Measurements from ENCODE around the gene WBP1.

WBP1 gene

DNA sequence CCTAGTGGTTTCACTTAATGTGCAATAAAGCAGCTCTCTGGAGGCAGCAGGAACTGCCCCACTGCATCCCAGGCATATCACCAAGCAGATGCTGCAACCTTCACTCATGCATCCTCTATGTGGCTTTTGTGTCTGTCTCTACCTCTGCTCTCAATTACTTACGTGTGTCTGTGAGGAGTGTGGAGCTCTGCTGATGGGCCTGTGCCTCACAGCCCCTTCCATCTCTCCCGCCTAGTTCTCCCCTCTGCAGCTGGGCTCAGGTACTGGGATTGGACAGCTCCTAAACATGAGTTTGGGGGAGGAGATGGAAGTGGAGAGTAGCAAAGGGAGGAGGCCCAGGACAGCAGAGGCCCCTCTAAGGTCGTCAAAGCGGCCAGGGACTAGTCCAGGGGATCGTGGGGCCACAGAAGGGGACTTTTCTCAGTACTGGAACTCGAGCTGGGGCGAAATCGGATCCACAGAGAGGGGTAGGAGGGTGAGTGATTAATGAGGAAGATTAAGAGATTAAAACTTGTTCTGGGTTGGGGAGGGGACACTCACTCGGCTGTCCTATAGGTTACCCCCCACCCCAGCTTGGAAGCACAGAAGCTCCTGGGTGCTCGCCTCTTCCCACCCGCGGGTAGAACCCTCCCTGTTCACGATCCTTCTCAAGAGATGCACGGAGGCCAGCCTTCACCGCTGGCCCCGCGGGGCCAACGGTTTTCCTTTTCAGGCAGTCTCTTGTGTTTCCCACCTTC lies 43.3 kb downstream of the WBP1 start:
- in situ Hi-C loops (cut with MboI; ENCODE audit: low sequenced_read_pairs): no loop called here

DNA sequence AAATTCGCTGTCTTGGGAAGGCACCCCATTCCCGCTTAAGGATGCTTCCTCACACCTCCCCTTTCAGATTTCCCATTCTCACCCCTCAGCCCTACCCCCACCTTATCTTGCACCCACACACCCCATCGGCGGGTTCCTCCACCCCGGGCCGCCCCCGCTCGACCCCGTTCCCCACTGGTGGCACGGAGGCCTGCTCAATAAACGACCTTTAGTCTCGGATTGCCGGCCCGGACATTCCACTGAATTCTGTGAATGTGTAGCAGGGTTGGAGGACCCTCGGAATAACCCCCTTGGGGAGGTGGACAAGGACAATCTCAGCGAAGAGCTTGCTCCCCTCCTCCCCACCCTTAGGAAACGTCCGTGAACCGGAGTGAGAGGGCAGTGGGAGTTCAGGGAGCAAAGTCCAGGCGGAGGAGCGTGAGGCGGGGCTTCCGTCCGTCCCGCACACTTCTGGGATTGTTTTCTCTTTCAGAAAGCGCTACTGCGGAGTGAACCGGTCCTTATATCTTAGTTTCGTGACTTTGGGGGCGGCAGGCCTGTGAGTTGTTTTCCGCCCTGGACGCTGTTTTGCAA lies 44.0 kb downstream of the WBP1 start:
- in situ Hi-C loops (cut with MboI; ENCODE audit: low sequenced_read_pairs): no loop called here

DNA sequence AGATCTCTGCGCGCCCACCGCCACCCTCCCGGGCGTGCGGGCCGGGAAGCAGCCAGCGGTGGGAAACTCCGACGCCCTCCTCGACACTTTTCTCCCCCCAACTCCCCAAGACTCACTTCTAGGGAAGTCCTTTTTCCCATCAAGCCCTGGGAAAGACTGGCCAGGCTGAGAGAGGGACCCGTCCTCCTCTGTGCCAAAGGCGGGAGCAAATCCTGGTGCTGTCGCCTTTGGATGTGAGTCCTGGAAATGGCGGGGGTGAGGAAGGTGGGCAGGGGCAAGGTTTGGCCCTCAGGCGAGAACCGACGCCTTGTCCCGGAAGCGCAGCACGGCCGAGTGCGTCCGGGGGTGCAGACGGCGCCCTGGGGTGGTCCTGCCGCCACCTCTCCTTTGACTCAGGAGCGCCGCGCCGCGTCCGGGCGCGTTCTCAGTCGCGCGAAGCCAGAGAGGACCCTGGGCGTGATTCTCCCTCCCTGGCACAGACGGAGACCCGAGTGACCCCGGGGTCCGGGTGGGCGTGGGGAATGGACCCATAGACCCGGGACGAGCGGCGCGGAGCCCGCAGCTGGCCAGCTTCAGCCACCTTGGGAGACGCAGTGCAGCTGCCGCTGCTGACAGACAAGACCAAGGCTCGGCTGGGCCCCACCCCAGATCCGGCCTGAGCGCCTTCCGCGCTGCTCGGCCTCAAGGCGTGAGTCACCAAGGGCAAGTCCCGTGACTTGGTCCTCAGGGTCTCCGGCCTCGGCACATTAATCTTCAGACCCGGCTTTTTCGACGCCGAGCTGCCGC lies 44.7 kb downstream of the WBP1 start:
- in situ Hi-C loops (cut with MboI; ENCODE audit: low sequenced_read_pairs): no loop called here

DNA sequence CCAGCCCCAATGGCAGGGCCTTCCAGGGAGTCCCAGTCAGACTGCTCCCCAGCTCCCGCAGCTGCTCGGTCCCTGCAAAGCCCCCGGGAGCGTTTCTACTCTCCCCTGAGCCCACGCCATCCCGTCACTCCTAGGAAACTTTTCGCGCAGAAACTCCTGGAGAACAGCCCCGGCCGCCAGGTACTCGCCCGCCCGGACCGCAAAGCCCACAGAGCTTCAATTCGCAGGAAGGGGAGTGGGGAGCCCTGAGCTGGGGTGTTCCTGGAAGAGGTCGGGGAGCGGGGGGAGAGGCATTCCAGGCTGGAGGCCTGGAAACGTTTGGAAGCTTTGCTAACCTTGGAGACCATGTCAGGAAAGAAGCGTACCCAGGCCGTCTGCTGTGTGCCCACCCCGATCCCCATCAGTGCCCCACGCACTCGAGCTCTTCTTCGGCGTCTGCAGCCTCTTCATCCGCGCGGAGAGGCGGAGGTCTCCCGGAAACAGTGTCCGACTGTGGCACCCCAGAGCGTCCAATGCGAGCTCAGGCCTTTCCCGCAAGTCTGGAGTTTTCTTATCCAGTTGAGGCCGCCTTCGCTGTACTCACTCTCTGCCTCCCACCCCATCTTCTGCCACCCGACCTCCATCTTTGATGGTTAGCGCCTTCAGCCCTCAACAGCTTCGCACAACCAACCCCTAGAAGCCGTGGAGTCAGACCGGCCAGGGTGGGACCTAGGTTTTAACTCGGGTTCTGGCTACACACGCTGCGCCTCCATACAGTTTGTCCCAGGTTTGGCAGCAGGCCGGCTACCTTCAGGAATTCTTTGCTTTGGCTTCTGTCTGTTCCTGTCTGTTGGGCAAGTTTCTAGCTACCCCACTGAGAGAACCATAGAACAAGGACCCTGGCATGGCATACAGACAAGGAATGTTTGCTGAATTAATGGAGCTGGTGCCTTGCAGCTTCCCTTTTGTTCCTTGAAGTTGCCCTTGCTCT lies 45.6 kb downstream of the WBP1 start:
- in situ Hi-C loops (cut with MboI; ENCODE audit: low sequenced_read_pairs): no loop called here

DNA sequence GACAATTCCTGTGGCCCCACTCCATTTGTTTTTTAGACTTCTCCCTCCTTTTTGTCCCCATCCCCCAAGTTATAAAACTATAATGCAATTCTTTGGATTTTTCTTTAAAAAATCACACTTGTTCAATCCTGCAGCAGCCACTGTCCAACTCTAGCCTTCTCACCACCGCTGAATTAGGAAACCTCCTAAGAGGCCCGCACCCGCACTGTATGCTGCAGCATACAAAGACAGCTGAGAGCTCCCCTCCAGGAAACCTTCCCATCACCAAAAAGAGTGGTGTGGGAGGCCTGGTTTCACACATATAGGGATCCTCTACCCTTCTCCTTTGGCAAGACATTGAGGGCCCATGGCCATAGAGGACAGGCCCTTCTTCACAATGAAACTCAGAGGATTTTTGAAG lies 46.4 kb downstream of the WBP1 start:
- in situ Hi-C loops (cut with MboI; ENCODE audit: low sequenced_read_pairs): no loop called here

DNA sequence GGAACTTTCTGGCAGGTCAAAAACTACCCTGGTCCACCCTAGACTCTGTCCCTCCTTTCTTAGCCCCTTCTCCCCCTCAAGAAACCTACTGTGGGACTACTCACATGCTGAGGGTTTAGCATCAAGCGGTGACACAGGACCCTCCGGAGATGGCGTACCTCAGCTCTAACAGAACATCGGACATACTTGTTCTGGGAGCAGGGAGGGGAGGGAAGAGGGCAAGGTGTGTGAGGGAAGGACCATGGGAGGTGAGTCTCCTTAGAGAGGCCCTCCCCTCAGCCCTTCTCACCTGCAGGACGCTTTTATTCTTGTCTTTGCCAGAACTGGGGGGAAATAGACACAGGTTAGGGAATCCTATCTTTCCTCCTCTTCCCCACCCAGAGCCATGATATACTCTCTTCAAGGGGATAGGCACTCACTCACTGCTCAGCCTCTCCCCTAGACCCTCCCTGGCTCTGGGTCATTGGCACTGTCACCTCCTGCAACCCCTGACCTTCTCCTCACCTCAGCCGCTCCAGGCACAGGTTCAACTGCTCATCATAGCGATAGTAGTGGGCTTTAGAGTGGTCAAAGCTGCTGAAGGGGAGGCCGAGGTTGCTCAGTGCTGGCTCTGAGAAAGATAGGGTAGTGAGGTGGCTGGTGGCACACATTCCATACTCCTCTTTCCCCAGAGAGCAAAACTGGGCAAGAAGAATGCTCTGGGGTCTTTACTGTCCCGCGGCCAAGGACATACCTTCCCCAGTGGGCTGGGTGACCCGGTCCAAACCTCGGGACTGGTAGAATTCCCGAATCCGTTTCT lies 47.4 kb downstream of the WBP1 start:
- in situ Hi-C loops (cut with MboI; ENCODE audit: low sequenced_read_pairs): no loop called here

DNA sequence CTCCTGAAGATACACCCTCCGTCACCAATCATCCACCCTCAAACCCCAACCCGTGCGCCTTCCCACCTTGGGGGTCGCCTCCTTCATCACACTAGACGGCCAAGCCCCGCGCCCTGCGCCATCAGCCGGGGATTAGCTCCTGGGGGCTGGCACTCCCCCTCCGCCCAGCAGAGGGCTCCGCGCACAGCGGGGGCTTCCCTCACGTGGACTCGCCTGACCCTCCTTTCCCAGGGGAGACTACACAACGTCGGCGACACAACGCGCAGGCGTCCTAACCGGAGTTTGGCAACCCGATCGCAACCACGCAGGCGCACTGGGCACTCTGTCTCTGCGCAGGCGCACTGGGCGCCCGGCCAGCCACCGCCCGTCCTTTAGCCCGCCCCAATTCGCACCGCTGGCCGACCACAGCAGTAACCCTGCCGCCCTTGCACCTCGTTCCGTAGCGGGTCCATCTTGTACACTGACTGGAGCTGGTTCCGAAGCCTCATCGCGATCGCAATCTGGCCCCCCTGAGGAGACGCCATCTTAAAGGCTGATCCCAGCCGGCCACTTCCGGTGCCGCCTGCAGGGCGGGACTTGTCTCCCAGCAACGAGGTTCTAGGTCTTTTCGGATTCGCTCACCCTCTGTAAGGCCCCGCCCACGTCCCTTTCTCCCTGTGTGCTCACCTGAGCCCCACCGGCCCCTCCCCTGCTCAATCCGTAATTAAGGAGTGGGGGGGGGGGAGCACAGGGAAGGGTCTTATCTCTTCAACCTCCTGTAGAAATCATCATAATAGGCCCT lies 49.1 kb downstream of the WBP1 start, which contains the start of gene PCGF1:
PCGF1 (minus strand) TSS at position 551 of the 781 bp plus-strand sequence; CDS start at position 524, 27 bp downstream.
- in situ Hi-C loops (cut with MboI; ENCODE audit: low sequenced_read_pairs): no loop called here

DNA sequence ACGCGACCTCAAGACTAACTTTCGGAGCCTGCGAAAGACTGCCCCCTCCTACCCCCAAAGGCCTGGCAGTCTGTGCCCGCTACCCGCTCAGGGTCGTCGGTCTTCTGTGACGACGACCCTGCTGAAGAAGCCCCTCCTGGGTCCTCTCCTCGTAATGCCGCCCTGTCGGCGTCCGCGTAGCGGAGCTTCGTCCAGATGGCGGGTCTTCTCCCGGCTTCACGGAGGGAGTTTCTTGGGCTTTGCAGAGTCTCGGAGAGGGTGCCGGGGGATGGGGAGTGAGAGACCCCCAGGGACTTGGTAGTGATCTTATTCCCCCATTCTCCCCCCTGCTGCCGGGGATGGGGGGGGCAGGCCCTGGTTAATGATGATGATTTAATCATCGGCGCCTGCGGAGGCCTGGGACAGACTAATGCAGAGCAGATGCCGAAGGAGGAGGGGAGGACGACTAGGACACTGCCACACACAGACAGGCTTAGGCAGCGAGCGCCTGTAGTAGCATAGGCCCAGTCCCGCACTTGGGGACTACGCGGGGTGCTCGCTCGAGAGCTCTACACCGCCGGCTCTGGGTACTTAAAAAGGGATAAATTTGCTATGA lies 49.8 kb downstream of the WBP1 start:
- in situ Hi-C loops (cut with MboI; ENCODE audit: low sequenced_read_pairs): no loop called here

DNA sequence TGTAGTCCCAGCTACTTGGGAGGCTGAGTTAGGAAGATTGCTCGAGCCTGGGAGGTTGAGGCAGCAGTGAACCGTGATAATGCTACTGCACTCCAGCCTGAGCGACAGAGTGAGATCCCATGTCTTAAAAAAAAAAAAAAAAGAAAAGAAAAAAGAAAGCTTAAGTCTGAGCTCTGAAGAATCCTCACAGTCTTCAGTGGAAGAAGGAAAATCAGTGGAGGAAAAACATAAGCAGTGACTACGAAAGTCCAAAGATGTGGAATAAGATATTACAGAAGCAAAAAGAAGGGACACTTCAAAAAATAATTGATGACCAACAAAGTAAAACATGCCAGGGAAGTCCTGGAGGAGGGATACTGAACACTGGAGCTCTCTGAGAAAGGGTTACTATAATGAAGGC lies 52.0 kb downstream of the WBP1 start:
- in situ Hi-C loops (cut with MboI; ENCODE audit: low sequenced_read_pairs): no loop called here
